Measurements from ENCODE around the gene TRPM3.

TRPM3 gene

DNA sequence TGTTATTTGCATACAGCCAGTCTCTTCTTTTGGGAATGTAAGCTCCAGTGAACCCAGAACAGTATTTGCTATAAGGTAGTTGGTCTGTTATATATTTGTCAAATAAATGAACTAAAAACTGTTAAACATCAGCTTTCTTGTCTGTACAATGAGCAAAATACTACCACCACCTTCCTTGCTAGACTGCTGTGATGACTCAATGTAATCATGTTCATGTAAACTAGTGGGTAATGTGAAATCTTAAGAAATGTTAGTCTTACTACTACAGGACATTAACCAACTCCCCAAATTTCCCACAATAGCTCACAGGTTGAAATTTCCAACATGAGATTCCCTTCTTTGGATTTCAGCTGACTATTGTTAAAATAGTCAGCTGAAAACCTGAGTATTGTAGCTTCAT, 176.1 kb downstream of the TRPM3 start:
- no peak for DNase-seq

DNA sequence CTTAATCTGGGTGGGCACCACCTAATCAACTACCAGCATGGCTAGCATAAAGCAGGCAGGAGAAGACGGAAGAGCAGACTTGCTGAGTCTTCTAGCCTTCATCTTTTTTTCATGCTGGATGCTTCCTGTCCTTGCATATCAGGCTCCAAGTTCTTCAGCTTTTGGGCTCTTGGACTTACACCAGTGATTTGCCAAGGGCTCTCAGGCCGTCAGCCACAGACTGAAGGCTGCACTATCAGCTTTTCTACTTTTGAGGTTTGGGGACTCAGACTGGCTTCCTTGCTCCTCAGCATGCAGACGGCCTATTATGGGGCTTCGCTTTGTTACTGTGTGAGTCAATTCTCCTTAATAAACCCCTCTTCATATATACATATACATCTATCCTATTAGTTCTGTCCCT, 180.2 kb downstream of the TRPM3 start:
- DNase-seq = no peak

DNA sequence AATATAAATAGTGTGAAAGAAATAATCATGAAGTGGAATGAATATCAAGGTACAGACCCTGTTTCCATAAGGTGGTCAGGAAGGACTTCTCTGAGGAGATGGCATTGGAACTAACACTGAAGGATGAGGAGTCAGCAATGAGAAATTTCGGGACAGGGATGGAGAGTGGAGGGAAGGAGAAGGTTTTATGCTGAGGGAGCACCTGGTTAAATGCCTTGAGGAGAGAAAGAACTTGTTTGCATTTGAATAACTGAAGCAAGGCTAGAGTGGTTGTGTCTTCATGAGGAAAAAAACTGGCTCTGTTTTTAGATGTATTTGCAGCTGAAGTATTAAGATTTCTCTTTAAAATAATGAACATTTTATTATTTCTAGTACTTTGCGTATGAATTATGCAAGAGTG, 180.8 kb downstream of the TRPM3 start:
- DNase-seq = no peak

DNA sequence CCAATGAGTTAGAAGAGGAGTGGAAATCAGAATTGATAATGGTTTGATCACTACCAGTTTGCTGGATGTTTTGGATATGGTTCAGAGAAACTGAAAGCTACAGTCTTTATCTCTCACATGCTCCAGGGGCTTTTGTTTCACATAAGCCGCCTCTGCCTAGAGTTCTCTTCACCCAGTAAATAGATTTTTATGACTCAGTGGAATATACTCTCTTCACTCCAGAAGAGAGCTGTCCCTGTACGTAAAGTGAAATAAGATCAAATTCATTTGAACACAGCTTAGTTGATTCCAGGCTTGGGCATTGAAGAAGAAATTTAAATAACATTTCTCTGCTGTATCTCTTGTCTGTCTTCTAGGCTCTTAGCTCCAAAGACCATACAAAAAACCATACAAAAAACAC, 184.9 kb downstream of the TRPM3 start:
- DNase-seq = no peak

DNA sequence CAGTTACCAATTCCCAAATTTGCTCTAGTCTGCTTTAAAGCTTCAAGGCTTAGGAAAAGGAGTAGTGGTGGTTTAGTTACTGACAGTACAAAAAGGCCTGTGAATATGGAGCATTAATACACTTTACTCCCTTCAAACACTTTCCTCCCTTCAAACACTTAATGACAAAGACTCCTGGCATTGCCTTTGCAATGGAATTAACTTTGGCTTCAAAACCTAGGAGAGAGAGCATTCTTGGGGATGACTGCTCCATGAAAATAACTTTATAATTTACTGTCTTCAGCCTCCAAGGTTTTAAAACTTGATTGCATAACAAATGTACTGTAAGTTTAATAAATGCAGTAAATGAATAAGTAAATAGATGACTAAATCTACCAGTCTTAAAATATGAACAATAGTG, 185.6 kb downstream of the TRPM3 start:
- no peak for DNase-seq

DNA sequence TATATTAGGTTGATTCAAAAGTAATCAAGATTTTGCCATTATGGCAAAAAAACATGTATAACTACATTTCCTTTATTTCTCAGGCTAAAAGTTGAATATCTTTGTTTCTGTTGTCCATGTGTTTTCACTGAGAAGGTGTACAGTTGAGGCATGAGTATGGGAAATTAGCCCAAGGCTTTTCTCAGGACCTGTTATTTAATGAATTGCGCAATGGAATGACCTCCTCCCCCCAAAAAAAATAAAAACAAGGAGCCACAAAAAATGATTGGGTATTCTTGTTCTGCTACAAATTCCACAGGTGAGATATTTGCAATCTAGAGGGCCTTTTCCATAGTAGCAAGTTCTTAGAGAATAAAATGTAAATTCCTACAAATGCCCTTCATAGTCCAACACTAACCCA, 186.8 kb downstream of the TRPM3 start:
- no peak for DNase-seq

DNA sequence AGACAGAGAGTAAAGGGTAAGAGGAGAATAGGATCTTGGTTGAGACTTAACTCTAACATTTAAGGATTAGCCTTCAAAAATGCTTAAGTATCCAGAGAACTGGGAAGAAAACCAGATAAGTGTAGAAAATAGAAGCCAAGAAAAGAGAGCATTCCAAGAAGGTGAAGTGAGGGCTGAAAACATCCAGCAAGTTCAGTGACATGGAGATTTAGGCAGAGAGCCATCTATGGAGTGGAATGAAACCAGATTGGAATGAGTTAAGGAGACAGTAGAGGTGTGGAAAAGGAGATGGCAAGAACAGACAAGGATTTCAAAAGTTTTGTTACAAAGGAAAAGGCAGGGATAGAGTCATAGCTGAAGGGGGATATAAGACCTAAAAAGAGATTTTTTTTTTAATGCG, 188.1 kb downstream of the TRPM3 start:
- DNase-seq = no peak

DNA sequence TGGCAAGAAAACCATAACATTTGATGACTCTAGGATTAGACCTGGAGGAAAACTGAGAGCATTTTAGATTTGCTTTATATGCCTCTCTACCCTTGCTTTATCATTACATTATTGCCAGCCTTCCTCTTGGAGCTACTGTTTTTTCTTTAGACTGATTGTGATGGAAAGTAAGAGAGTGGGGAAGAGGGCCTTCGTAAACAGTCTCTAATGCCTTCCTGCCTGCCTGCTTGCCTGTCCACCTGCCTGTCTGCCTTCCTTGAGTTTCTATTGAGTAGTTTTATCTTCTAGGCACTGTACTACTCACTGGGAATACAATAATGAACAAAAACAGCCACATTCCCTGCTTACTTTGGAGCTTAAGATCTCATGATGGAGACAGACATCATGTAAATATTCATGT, 189.3 kb downstream of the TRPM3 start:
- no peak for DNase-seq

DNA sequence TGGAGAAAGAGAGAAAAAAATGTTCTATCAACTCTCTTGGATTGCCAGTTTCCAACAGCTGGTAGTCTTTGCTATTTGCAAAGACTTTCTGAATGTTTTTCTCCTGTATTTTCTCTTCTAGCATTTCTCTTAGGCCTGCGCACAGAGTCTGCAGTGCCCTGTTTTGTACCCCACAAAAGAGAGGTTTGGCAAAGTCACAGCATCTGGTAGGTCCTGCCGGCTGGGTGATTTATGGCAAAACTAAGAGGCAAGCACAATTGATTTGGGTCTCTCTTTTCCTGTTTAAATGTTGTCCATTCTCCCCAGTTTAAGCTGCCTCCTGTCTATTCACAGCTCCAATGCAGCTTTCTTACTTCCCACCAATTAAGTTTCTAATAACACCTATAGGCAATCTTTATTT, 193.9 kb downstream of the TRPM3 start:
- no peak for DNase-seq

DNA sequence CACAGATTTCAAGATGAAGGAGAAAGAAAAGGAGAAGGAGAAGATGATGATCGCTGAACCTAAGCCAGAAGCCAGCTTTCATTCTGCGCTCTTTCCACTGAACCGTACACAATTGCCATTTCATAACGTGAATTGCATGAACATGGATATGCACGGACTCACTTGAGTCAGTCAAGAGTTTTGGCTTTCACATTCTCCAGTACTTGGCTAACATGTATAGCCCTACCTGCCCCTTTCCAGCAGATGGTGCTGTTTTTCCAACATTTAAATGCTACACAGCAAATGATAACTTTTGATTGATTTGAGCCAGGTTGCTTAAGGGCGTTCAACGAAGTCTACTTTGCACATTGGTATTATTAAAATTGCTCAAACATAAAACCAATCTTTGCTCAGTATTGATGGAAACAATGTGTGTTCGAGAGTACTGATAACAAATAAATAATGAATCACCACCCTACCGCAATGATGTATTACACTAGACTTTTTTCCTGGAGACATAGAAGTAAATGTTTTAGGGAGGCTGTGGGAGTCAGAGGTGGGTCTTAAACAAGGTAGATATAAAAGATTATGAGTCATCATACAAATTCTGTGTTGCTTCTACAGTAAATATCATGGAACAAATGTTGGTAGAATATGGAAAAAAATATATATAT, 196.4 kb downstream of the TRPM3 start:
- peak; percentile 53 for DNase-seq

DNA sequence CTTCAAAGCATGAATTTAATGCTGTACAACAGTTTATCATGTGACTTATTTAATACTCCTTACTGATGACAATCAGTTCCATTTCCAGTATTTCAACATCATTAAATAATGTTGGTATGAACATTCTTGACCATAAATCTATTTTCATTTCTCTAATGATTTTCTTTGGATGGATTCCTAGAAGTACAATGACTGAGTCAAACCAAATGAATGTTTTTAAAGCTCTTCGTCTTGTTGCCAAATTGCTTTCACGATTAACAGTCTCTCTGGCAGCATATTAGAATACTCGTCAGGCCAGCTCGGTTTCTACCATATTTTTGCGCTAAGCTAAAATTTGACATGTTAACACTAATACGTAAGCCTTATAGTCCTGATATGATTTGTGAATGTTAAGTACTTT, 197.0 kb downstream of the TRPM3 start:
- DNase-seq = peak; percentile 24

DNA sequence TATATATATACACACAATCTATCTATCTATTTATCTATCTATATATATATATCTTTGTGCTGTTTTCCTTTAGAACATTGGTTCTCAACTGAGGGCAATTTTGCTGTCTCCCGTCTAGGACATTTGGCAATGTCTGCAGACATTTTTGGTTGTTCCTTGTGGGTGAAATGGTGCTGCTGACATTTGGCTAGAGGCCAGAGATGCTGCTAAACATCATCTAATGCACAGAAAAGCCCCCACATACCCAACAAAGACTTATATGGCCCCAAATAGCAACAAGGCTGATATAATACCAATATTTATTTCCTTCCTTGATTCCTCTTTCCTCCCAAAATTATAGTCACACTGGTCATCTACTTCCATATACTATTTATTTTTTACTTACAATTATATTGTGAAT, 197.5 kb downstream of the TRPM3 start:
- peak; percentile 17 for DNase-seq

DNA sequence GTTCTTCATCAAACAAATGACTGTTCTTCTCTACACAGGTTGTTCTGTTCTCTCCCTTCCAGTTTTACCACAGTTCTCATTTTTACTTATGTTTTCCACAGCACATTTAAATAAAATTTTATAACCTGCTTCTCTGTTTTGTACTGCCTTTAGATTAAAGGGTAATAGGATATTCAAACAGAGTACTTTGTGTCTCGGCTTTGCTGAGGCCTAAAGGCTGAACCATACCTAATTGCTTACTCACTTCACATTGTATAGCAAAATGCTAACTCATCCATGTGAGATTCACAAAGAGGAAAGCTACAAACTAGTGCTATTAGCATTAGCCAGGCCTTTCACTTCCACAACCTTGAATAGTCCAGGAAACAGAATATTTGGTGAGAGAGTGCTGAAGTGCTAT, 200.3 kb downstream of the TRPM3 start:
- no peak for DNase-seq

DNA sequence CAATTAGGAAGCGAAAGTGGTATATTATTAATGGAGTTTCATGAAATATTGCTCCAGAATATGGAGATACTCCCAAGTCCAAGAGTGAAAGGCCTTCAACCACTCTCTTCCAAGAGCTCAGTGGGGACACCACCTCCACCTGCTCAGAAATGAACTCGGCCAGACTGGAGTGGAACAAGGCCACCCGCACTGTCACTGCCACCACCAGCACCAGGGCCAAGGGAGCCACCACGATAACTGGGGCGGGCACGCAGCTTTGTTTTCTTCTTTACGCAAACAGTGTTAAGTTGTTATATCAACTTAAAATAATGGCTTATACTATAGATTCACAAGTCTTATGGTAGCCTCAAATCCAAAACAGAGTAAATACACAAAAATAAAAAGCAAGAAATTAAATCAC, 204.1 kb downstream of the TRPM3 start:
- no peak for DNase-seq

DNA sequence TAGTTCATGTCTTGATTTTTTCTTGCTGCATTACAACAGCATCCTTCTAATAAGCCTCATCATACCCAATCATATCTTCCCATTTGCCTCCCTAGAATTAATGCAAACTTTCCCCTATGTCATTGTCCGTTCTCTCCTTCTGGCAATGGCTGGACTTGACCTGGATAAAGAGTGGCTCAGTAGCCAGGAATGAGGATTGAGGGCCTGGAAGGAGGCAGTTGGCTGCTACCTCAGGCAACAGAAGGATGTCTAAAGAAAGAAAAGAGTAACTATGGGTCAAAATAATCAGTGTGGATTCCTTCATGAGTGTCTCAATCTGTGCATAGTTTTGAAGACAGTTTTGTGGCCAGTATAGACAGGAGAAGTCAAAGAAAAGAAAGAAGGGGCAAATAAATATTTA, 209.6 kb downstream of the TRPM3 start:
- DNase-seq = no peak

DNA sequence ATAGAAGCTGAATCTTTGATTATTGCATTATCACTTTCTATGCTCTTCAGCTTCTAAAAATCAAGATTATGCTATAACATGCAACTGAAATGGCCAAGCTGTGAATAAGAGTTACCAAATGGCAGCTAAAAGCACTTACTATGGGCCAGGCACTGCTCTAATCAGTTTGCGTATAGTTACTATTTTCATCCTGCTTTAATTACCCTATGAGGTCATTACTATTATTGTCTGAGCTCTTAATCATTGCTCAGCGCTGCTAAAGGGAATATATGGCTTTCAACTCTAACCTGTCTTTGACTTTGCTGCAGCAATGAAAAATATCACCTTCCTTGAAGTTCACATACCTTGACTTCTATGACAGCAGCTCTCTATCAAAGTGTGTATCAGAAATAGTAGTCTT, 210.8 kb downstream of the TRPM3 start:
- no peak for DNase-seq

DNA sequence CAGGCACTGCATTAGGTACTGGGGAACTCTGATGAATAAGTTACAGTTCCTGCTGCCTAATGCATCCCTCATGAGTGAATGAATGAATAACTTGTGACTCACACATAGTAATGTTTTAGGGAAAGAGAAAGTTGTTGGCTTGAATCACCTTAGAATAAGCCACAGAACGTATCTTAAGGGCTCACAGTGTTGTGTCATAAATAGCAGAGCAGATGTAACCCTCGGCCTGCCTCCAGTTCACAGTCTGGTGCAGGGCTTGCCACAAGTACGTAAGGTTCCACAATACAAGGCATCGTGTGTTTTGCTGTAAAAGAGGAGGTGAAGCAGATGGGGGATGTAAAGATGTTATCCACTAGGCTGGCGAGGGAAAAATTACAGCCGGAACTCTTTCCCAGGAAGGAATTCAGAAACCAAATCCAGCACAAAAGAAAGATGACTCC, 218.7 kb downstream of the TRPM3 start:
- peak; percentile 33 for DNase-seq

DNA sequence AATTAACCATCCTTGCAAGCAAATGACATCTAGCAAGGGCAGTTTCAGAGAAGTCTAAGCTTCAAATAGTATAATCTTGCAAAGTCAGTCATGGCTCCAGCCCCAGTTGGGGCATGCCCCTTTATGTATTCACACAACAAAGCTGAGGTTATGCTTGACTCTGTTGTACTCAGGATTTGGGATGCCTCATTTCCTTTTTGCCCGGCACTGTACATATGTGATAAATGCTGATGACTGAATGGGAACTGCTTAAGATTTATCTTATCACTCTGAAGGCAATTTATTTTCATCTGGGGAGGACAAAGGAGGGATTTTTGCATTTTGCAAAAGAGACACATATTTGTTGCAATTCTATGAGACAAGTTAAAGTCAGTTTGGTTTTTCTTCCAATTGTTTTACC, 219.2 kb downstream of the TRPM3 start:
- DNase-seq = no peak

DNA sequence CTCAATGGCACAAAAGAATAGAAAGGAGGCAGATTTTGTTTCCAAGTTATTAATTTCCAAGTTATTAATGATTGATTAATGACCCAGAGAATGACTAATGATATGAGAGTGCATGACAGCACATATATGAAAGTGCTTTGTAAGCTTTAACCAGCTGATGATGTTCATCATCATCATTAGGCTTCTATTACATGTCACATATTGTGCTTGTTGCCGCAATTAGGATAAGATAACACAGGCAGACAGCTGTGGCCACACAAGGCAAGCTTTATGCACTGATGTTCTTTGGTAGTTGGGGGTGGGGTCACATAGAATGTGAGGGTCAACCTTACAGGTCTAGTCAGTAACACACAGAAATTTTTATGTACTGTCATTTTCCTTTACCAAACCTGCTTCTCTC, 219.7 kb downstream of the TRPM3 start:
- no peak for DNase-seq

DNA sequence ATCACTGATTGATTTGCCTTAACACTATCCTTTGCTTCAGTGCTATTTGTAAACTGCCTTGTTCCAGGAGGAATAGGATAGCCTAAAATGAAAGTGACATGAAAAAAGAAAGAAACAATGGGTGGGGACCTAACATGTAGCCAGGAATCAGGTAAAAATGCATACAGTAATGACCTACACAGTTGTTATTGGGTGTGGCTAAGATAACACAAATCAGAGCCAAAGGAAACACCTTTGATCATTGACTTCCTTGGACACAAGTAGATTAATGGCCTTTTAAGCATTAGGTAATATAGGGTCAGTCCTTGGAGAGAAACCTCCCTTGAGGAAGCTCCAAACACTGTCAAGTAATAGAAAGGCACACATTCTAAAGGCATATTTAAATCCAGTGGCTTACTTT, 220.4 kb downstream of the TRPM3 start:
- no peak for DNase-seq

DNA sequence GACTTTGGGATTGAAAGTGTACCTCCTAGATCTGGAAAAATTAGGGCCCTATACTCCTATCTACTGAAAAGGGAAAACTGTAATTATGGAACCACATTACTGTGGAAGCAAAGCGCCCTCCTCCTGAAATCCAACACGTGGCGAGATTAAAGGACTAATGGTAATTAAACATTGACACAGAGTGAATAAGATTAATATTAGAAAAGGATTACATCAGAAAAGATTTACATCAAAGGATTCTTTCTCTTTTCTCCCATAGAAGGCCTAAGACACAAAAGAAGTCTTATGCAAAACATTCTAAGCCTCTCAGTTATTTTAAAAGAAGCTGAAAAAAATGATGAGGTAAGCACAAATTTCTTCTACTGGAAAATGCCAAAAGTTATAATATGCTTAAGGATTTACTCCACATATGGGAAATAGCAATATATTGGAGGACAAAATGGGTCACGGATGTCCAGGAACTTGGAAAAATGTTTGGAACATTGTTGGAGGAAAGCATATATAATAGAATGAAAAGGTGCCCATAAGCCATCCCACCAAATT, 227.8 kb downstream of the TRPM3 start:
- no peak for DNase-seq

DNA sequence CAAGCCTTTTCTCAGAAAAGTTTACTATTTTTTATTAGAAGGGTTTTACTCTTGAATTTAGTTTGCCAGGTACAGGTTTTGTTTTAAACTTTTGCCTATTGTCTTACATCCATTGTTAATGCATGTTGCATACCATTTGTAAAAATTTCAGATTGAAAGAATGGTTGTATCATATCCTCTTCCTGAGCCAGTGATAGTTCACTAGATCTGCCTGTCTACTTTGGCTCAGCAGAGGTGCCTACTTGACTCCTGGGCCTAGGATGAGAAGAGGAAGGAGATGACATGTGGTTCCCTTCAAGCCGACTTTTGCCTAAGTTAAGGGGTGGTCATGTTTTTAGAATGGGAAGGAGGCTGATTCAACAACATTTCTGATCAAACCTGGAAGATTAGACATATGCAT, 232.9 kb downstream of the TRPM3 start:
- no peak for DNase-seq

DNA sequence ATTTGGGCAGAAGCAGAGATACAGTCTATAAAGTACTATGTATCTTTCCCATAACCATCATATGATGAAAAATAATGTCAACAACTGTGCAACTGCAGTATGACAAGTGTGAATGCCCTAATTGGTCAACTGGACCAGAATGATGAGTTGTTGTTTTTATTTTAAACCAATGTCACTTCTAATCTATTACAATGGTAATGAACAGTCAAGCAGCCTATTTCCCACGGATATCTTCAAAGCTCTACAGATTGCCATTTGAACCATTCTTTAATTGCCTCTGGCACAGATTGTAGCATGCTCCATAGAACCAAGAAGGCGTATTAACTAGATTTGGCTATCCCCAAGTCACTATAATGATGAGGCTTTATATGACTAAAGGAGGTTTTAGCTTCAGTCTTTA, 233.6 kb downstream of the TRPM3 start:
- no peak for DNase-seq

DNA sequence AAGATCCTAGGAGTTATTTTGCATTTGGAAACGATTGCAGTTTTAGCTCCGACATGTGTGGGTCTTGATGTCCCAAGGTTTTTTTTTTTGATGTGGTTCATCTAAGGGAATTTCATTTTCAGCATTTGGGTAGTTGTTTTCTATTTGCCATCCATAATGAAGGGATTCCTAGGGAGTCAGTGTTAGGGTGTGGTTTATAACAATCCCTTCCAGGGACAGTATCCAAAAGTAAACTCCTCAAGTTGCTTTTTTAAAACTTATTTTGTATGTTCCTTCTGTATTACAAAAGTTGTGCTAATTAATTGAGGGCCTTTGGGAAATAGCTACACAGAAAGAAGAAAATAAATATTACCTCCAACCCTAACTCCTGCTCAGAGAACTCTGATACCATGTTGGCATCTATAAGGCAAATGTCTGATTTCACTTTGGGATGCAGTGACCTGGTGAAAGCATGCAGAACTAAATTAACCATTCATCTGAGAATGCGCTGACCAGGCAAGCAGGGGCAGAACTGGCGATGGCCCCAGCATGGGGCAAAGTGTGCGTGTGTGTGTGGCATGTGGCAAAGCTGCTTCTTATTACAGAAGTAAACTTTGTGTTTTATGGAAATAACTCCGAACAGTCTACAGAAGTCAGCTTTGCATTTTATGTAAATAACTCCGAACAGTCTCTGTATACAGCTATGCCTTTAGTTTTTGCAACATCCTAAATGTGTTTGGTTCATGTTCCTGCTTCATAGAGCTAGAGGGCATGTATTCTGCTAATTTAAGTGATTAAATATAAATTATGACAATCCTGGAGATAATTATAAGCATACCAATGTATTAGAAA, 237.2 kb downstream of the TRPM3 start:
- no peak for DNase-seq

DNA sequence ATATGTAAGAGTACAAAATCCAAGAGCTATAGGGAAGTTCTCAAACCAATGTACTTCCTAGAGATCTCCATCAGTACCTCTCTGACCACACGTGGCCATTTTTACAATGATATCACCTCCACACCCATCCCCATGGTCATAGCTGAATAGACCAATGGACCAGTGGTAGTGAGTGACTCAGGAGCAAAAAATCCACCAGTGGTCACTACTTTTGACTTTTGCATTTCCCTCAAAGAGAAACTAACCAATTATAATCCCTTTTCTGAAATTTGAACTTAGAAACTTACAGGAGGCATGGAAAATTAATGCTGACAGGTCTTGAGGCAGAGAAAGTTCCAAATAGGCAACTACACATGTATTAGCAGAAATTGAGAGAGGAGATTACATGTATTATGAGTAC, 238.4 kb downstream of the TRPM3 start:
- DNase-seq = no peak
